HepG2 (cell line): Measurements from ENCODE around the gene GPC6. TPM values are rescaled to one million over a fixed set of nuclear protein-coding genes. Genes with fewer than 3 reads are reported as not detected.

Experiments
- SNRNP70 ChIP-seq: fragments of 200-400 bp; formaldehyde crosslinking; IDR thresholded peaks from 2 replicates; pipeline ENCODE4 v1.6.1; 2017; ENCODE audit warnings: mild to moderate bottlenecking, low read depth, low read length, moderate library complexity
- polyA plus RNA-seq, 8 experiments: library from polyadenylated mRNA; depleted of rRNA in 3 of 8; stranded (reverse) in 7 of 8; unstranded in 1 of 8; fragments of >200 nt; fragmentation: Illumina TruSeq in 4 of 8; extraction: Trizol in 4 of 8; gene quantifications; 2 replicates each; pipeline versions ENCODE4 v1.2.1 to v1.2.3, GENCODE V29; 2011 to 2016; ENCODE audit warnings: low read depth in 4 of 8, missing spikeins in 1 of 8, mixed read lengths in 1 of 8; ENCODE audit not compliant: insufficient read depth in 1 of 8
- total RNA-seq, 5 experiments: library from RNA; depleted of rRNA; stranded (reverse); fragments of >200 nt; fragmentation: Illumina TruSeq; extraction: Trizol; gene quantifications; 2 replicates each; pipeline ENCODE4 v1.2.3, GENCODE V29; 2016; ENCODE audit warnings: low read depth in 1 of 5
- TF ChIP-seq, protein P1 (sequence below), 2 experiments: sonication (generic) in 1 of 2; formaldehyde crosslinking in 1 of 2; IDR thresholded peaks; 2 replicates each; pipeline versions ENCODE4 v1.6.1 to v1.9.0; 2014 to 2022; ENCODE audit warnings: antibody characterized with exemption in 1 of 2, borderline replicate concordance in 1 of 2, inconsistent platforms in 1 of 2, low read depth in 1 of 2, missing genetic modification reagents in 1 of 2
- TF ChIP-seq, protein P2 (sequence below): sonication (generic); formaldehyde crosslinking; IDR thresholded peaks from 2 replicates; pipeline ENCODE4 v1.4.0; 2020; ENCODE audit warnings: missing genetic modification reagents, mild to moderate bottlenecking, borderline replicate concordance

GPC6 gene
- total and polyA plus RNA-seq, 2 of the 13 experiments (the other 11 are each of a cell fraction or from before 2014, with no cell fraction given): 24.5 to 33.9 TPM

DNA sequence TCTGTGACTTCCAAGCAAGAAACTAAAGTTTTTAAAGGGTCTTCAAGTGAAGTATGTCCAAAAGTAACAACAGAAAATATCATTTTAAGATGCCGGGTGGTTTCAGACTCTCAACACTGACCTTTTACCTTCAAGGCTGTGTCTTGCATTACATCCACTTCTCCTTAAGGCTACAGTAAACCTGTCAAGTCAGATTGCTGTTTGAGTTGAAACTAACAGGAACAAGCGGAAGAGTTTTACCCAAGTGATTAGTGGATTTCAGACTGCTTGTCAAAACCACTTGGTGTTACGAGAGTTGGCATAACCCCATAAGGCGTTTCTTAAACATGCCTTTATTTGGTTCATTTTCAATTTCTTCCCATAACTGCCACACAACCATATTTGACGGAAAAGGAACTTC is 969.8 kb downstream of the GPC6 start (continued):
- TF ChIP-seq, protein P1, sequence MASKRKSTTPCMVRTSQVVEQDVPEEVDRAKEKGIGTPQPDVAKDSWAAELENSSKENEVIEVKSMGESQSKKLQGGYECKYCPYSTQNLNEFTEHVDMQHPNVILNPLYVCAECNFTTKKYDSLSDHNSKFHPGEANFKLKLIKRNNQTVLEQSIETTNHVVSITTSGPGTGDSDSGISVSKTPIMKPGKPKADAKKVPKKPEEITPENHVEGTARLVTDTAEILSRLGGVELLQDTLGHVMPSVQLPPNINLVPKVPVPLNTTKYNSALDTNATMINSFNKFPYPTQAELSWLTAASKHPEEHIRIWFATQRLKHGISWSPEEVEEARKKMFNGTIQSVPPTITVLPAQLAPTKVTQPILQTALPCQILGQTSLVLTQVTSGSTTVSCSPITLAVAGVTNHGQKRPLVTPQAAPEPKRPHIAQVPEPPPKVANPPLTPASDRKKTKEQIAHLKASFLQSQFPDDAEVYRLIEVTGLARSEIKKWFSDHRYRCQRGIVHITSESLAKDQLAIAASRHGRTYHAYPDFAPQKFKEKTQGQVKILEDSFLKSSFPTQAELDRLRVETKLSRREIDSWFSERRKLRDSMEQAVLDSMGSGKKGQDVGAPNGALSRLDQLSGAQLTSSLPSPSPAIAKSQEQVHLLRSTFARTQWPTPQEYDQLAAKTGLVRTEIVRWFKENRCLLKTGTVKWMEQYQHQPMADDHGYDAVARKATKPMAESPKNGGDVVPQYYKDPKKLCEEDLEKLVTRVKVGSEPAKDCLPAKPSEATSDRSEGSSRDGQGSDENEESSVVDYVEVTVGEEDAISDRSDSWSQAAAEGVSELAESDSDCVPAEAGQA (IDR thresholded peaks at IDR 0.05; ENCODE audit: low read depth): no peak
- TF ChIP-seq, protein P1 (CRISPR knock-in tag; IDR thresholded peaks at IDR 0.05; ENCODE audit: borderline replicate concordance): no peak
- TF ChIP-seq SNRNP70: no peak
- TF ChIP-seq, protein P2, sequence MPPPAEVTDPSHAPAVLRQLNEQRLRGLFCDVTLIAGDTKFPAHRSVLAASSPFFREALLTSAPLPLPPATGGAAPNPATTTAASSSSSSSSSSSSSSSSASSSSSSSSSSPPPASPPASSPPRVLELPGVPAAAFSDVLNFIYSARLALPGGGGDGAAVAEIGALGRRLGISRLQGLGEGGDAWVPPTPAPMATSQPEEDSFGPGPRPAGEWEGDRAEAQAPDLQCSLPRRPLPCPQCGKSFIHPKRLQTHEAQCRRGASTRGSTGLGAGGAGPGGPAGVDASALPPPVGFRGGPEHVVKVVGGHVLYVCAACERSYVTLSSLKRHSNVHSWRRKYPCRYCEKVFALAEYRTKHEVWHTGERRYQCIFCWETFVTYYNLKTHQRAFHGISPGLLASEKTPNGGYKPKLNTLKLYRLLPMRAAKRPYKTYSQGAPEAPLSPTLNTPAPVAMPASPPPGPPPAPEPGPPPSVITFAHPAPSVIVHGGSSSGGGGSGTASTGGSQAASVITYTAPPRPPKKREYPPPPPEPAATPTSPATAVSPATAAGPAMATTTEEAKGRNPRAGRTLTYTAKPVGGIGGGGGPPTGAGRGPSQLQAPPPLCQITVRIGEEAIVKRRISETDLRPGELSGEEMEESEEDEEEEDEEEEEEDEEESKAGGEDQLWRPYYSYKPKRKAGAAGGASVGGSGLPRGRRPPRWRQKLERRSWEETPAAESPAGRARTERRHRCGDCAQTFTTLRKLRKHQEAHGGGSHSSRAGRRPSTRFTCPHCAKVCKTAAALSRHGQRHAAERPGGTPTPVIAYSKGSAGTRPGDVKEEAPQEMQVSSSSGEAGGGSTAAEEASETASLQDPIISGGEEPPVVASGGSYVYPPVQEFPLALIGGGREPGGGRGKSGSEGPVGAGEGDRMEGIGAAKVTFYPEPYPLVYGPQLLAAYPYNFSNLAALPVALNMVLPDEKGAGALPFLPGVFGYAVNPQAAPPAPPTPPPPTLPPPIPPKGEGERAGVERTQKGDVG (CRISPR knock-in tag): no peak
- TF ChIP-seq, all 625 proteins: peak for 0
